CD1c-positive myeloid dendritic cell (primary cell): ENCODE measurements around the gene TMIGD2.
"Not testable (repeated sequence)": the region's sequence is repeated elsewhere in the genome, so short reads cannot be mapped to it uniquely, and the experiment has no call there.

Experiments used
- DNase-seq: peaks from one replicate; pipeline ENCODE4 v3.0.0-alpha.2; 2016; ENCODE audit errors: extremely low spot score

The TMIGD2 gene

GRCh38 chr19:4267101-4267900 lies 34.9 kb downstream of the TMIGD2 start:
- DNase-seq, result peak; percentile 54

GRCh38 chr19:4266253-4267000 lies 35.8 kb downstream of the TMIGD2 start:
- DNase-seq, result peak; percentile 48

GRCh38 chr19:4264812-4265211 lies 37.4 kb downstream of the TMIGD2 start:
- no peak for DNase-seq

GRCh38 chr19:4260613-4261191 lies 41.5 kb downstream of the TMIGD2 start:
- DNase-seq, result peak; percentile 40

- no peak for DNase-seq
These were observed 44.0 kb downstream of the TMIGD2 start for GRCh38 chr19:4258181-4258580.

- DNase-seq, result no peak
These were observed 45.2 kb downstream of the TMIGD2 start for GRCh38 chr19:4257025-4257424.

GRCh38 chr19:4256563-4256962 lies 45.6 kb downstream of the TMIGD2 start:
- no peak for DNase-seq

GRCh38 chr19:4246767-4247593 lies 55.2 kb downstream of the TMIGD2 start, which contains the start of gene YJU2:
YJU2 (plus strand) TSS chr19:4247080; CDS start chr19:4247147, 67 bp downstream.
- peak; percentile 100 for DNase-seq

- DNase-seq, result not testable (repeated sequence)
These were observed 56.3 kb downstream of the TMIGD2 start for GRCh38 chr19:4245938-4246337.
